Heart left ventricle (tissue), 13 donors: ENCODE measurements around the gene ADGRV1.
"Not testable (repeated sequence)": the region's sequence is repeated elsewhere in the genome, so short reads cannot be mapped to it uniquely, and the experiment has no call there.

Source experiments
- POLR2A ChIP-seq, 2 donors: fragments of 450-650 bp; IDR thresholded peaks; one replicate each; pipeline ENCODE4 v1.6.1; 2017; ENCODE audit warnings: antibody characterized with exemption in 2 of 2, mild to moderate bottlenecking in 2 of 2, moderate library complexity in 2 of 2
- TF ChIP-seq, protein P1 (sequence below), 12 donors: fragments of 200-600 bp; sonication (generic) in 4 of 12; IDR thresholded peaks; one replicate each; pipeline versions ENCODE4 v1.5.0 to v1.8.0; 2018 to 2022; ENCODE audit warnings: antibody characterized with exemption in 12 of 12, mild to moderate bottlenecking in 5 of 12
- donor health status: ischemic (EF 13 %, LVEDD 7.1; RV severe dilation, severe dysfunction).
- donor health status: DM: no; HTN: yes; CAD: no.
- donor health status: DM: no; HTN: no; CAD: no.
- donor health status: ischemic (EF 25% LVEDD 6.9; RV normal size, moderate dysfunction).
- donor health status: ischemic (EF 25% LVEDD 5.7; RV mildly dilated, moderate dysfunction).
- donor health status: ischemic (EF 35%, LVEDD 5.7; RV mildly dilated, moderate dysfunction).
- donor health status: nonischemic (EF 11% LVEDD 7.7; RV severe dilation, severe dysfunction).
- donor health status: DM: yes; HTN: yes; CAD: no.
- donor health status: PGD.
- donor health status: ischemic (EF 29% LVEDD 5.4; RV normal size, mild dysfunction).
- donor health status: nonischemic (EF 23%, LVEDD 6.1; RV moderate dilation, normal function).

- TF ChIP-seq POLR2A (IDR thresholded peaks at IDR 0.05): not testable (repeated sequence)
- TF ChIP-seq, protein P1, sequence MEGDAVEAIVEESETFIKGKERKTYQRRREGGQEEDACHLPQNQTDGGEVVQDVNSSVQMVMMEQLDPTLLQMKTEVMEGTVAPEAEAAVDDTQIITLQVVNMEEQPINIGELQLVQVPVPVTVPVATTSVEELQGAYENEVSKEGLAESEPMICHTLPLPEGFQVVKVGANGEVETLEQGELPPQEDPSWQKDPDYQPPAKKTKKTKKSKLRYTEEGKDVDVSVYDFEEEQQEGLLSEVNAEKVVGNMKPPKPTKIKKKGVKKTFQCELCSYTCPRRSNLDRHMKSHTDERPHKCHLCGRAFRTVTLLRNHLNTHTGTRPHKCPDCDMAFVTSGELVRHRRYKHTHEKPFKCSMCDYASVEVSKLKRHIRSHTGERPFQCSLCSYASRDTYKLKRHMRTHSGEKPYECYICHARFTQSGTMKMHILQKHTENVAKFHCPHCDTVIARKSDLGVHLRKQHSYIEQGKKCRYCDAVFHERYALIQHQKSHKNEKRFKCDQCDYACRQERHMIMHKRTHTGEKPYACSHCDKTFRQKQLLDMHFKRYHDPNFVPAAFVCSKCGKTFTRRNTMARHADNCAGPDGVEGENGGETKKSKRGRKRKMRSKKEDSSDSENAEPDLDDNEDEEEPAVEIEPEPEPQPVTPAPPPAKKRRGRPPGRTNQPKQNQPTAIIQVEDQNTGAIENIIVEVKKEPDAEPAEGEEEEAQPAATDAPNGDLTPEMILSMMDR (IDR thresholded peaks at IDR 0.05): not testable (repeated sequence)
Measured at GRCh38 chr5:91063098-91063690, 504.6 kb downstream of the ADGRV1 start.
